Measurements from ENCODE around the gene FMN1. TPM values are rescaled to one million over a fixed set of nuclear protein-coding genes. Genes with fewer than 3 reads are reported as not detected.

FMN1 gene
- total RNA-seq, 1 experiment from 2014 or later, result 3.9 TPM

DNA sequence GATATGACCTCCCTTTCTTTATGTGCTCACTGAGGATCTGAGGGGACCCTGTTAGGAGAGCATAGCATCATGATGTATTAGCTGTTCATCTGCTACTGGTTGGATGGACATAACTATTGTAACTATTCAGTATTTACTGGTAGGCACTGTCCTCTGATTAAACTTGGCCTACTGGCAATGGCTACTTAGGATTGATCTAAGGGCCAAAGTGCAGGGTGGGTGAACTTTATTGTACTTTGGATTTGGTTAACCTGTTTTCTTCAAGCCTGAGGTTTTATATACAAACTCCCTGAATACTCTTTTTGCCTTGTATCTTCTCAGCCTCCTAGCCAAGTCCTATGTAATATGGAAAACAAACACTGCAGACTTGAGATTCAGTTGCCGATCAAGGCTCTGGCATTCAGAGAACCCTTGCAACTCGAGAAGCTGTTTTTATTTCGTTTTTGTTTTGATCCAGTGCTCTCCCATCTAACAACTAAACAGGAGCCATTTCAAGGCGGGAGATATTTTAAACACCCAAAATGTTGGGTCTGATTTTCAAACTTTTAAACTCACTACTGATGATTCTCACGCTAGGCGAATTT is 461.8 kb downstream of the FMN1 start:
- Histone ChIP-seq H3K27me3 (ENCODE audit: control insufficient read depth, insufficient read depth, low read length) (no peaks in the 10 kb centered on the region), H3K4me1 (ENCODE audit: control insufficient read depth, insufficient read depth, low read length) (no peaks in the 10 kb centered on the region), H3K36me3 (ENCODE audit: control insufficient read depth, insufficient read depth, low read length) (no peaks in the 10 kb centered on the region), H3K27ac (ENCODE audit: low read length) (no peak overlapping the region), H3K9me3 (ENCODE audit: control insufficient read depth, insufficient read depth, low read depth, low read length) (no peaks in the 10 kb centered on the region), H3K4me3 (ENCODE audit: low read depth in 2 of 2, low read length in 2 of 2) (no peak overlapping the region)
- in situ Hi-C loops (cut with HindIII; ENCODE audit: low pct_unique_long_range_greater_than_20kb, low sequenced_read_pairs), result no loop called here
- ChIA-PET CTCF (no interaction called here), POLR2A (no interaction called here)
- no peak for DNase-seq (ENCODE audit: low read depth, low spot score)
- TF ChIP-seq POLR2AphosphoS5 (IDR thresholded peaks at IDR 0.05; ENCODE audit: low read depth, low read length), result no peak
- TF ChIP-seq TCF7L2 (IDR thresholded peaks at IDR 0.05; ENCODE audit: low read depth, low read length), result no peak
- TF ChIP-seq, protein P1, sequence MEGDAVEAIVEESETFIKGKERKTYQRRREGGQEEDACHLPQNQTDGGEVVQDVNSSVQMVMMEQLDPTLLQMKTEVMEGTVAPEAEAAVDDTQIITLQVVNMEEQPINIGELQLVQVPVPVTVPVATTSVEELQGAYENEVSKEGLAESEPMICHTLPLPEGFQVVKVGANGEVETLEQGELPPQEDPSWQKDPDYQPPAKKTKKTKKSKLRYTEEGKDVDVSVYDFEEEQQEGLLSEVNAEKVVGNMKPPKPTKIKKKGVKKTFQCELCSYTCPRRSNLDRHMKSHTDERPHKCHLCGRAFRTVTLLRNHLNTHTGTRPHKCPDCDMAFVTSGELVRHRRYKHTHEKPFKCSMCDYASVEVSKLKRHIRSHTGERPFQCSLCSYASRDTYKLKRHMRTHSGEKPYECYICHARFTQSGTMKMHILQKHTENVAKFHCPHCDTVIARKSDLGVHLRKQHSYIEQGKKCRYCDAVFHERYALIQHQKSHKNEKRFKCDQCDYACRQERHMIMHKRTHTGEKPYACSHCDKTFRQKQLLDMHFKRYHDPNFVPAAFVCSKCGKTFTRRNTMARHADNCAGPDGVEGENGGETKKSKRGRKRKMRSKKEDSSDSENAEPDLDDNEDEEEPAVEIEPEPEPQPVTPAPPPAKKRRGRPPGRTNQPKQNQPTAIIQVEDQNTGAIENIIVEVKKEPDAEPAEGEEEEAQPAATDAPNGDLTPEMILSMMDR (IDR thresholded peaks at IDR 0.05), result no peak
- TF ChIP-seq, protein P2, sequence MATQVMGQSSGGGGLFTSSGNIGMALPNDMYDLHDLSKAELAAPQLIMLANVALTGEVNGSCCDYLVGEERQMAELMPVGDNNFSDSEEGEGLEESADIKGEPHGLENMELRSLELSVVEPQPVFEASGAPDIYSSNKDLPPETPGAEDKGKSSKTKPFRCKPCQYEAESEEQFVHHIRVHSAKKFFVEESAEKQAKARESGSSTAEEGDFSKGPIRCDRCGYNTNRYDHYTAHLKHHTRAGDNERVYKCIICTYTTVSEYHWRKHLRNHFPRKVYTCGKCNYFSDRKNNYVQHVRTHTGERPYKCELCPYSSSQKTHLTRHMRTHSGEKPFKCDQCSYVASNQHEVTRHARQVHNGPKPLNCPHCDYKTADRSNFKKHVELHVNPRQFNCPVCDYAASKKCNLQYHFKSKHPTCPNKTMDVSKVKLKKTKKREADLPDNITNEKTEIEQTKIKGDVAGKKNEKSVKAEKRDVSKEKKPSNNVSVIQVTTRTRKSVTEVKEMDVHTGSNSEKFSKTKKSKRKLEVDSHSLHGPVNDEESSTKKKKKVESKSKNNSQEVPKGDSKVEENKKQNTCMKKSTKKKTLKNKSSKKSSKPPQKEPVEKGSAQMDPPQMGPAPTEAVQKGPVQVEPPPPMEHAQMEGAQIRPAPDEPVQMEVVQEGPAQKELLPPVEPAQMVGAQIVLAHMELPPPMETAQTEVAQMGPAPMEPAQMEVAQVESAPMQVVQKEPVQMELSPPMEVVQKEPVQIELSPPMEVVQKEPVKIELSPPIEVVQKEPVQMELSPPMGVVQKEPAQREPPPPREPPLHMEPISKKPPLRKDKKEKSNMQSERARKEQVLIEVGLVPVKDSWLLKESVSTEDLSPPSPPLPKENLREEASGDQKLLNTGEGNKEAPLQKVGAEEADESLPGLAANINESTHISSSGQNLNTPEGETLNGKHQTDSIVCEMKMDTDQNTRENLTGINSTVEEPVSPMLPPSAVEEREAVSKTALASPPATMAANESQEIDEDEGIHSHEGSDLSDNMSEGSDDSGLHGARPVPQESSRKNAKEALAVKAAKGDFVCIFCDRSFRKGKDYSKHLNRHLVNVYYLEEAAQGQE (IDR thresholded peaks at IDR 0.05; ENCODE audit: insufficient read depth in 1 of 2, low read depth in 2 of 2, low read length in 1 of 2), result no peak
- no peak for TF ChIP-seq SIN3A (IDR thresholded peaks at IDR 0.05; ENCODE audit: borderline replicate concordance, insufficient read depth, low read depth, low read length)
- intact Hi-C loops (cut with micrococcal nuclease; ENCODE audit: unreplicated experiment), result no loop called here
- no TSS peak for BruUV-seq (replicated peaks)
- ATAC-seq, result no peak

DNA sequence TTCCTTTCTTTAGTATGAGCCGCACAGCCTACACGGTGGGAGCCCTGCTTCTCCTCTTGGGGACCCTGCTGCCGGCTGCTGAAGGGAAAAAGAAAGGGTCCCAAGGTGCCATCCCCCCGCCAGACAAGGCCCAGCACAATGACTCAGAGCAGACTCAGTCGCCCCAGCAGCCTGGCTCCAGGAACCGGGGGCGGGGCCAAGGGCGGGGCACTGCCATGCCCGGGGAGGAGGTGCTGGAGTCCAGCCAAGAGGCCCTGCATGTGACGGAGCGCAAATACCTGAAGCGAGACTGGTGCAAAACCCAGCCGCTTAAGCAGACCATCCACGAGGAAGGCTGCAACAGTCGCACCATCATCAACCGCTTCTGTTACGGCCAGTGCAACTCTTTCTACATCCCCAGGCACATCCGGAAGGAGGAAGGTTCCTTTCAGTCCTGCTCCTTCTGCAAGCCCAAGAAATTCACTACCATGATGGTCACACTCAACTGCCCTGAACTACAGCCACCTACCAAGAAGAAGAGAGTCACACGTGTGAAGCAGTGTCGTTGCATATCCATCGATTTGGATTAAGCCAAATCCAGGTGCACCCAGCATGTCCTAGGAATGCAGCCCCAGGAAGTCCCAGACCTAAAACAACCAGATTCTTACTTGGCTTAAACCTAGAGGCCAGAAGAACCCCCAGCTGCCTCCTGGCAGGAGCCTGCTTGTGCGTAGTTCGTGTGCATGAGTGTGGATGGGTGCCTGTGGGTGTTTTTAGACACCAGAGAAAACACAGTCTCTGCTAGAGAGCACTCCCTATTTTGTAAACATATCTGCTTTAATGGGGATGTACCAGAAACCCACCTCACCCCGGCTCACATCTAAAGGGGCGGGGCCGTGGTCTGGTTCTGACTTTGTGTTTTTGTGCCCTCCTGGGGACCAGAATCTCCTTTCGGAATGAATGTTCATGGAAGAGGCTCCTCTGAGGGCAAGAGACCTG is 463.5 kb downstream of the FMN1 start:
- TF ChIP-seq POLR2AphosphoS5 (IDR thresholded peaks at IDR 0.05; ENCODE audit: low read depth, low read length), result no peak
- no peak for TF ChIP-seq TCF7L2 (IDR thresholded peaks at IDR 0.05; ENCODE audit: low read depth, low read length)
- TF ChIP-seq, protein P1 (IDR thresholded peaks at IDR 0.05), result no peak
- TF ChIP-seq SIN3A (IDR thresholded peaks at IDR 0.05; ENCODE audit: borderline replicate concordance, insufficient read depth, low read depth, low read length), result no peak
- TF ChIP-seq, protein P2 (IDR thresholded peaks at IDR 0.05; ENCODE audit: insufficient read depth in 1 of 2, low read depth in 2 of 2, low read length in 1 of 2), result no peak
- ATAC-seq, result no peak
- Histone ChIP-seq H3K36me3 (ENCODE audit: control insufficient read depth, insufficient read depth, low read length) (no peaks in the 10 kb centered on the region), H3K4me3 (ENCODE audit: low read depth in 2 of 2, low read length in 2 of 2) (no peak overlapping the region), H3K4me1 (ENCODE audit: control insufficient read depth, insufficient read depth, low read length) (no peaks in the 10 kb centered on the region), H3K27me3 (ENCODE audit: control insufficient read depth, insufficient read depth, low read length) (no peaks in the 10 kb centered on the region), H3K27ac (ENCODE audit: low read length) (no peak overlapping the region), H3K9me3 (ENCODE audit: control insufficient read depth, insufficient read depth, low read depth, low read length) (no peaks in the 10 kb centered on the region)
- intact Hi-C loops (cut with micrococcal nuclease; ENCODE audit: unreplicated experiment) (no loop called here), in situ Hi-C loops (cut with HindIII; ENCODE audit: low pct_unique_long_range_greater_than_20kb, low sequenced_read_pairs) (no loop called here)
- BruUV-seq (replicated peaks), result no TSS peak
- POLR2A ChIA-PET, result no interaction called here
- CTCF ChIA-PET, result no interaction called here
- DNase-seq (ENCODE audit: low read depth, low spot score), result no peak
